PC-3 (cell line): ENCODE measurements around the gene POLR2M. TPM values are rescaled to one million over a fixed set of nuclear protein-coding genes. Genes with fewer than 3 reads are reported as not detected.

Experiments used
- ATAC-seq: fragments of 200-7000 bp; cut with Tn5 transposase; 2 replicates; pipeline ENCODE4 v1.9.1; 2020; ENCODE audit warnings: mild to moderate bottlenecking, moderate library complexity
- BruUV-seq: library from RNA; stranded (reverse); fragments of 400-500 nt; replicated peaks from 2 replicates; lab custom pipeline; 2021; lab: Mats Ljungman, UMichigan
- CTCF ChIA-PET: fragments of 300-600 bp; sonication (Branson Sonifier 250); formaldehyde crosslinking; loops from one replicate; lab custom pipeline; 2022; ENCODE audit warnings: antibody characterized with exemption; lab: Charles Lee
- POLR2A ChIA-PET: fragments of 300-600 bp; sonication (Branson Sonifier 250); formaldehyde crosslinking; loops from one replicate; lab custom pipeline; 2022; ENCODE audit warnings: antibody characterized with exemption; ENCODE audit not compliant: unreplicated experiment; lab: Charles Lee
- DNase-seq: peaks from one replicate; pipeline ENCODE4 v3.0.0-alpha.2; 2015
- H2AFZ ChIP-seq: fragments of 300-600 bp; sonication (generic); 2 replicates; pipeline ENCODE4 v1.6.0; 2016; ENCODE audit warnings: antibody characterized with exemption, low read length
- H3F3A ChIP-seq: fragments of 300-600 bp; sonication (generic); one replicate; pipeline ENCODE4 v1.6.0; 2017; ENCODE audit warnings: antibody characterized with exemption, low read length, control low read depth, mild to moderate bottlenecking; ENCODE audit not compliant: unreplicated experiment
- H3K27ac ChIP-seq: fragments of 300-600 bp; sonication (generic); 2 replicates; pipeline ENCODE4 v1.5.1; 2016; ENCODE audit warnings: mild to moderate bottlenecking, low read length
- H3K27me3 ChIP-seq: fragments of 300-600 bp; sonication (generic); 2 replicates; pipeline ENCODE4 v1.6.1; 2016; ENCODE audit warnings: low read length, mixed read lengths
- H3K36me3 ChIP-seq: fragments of 300-600 bp; sonication (generic); 2 replicates; pipeline ENCODE4 v1.6.1; 2016; ENCODE audit warnings: low read depth, mixed run types, low read length, mixed read lengths
- H3K4me1 ChIP-seq: fragments of 300-600 bp; sonication (generic); 2 replicates; pipeline ENCODE4 v1.5.1; 2016; ENCODE audit warnings: low read length; ENCODE audit not compliant: insufficient read depth
- H3K4me2 ChIP-seq: fragments of 300-600 bp; sonication (generic); 2 replicates; pipeline ENCODE4 v1.6.0; 2016; ENCODE audit warnings: low read length
- H3K4me3 ChIP-seq: fragments of 300-600 bp; sonication (generic); 2 replicates; pipeline ENCODE4 v1.5.1; 2016; ENCODE audit warnings: mild to moderate bottlenecking, low read length, mixed read lengths
- H3K79me2 ChIP-seq: fragments of 300-600 bp; sonication (generic); 2 replicates; pipeline ENCODE4 v1.6.1; 2017; ENCODE audit warnings: low read length, mixed read lengths
- H3K9ac ChIP-seq: fragments of 300-600 bp; sonication (generic); 2 replicates; pipeline ENCODE4 v1.6.0; 2016; ENCODE audit warnings: mild to moderate bottlenecking, low read length
- H3K9me2 ChIP-seq: fragments of 300-600 bp; sonication (generic); replicated peaks from 2 replicates; pipeline ENCODE4 v1.6.1; 2016; ENCODE audit warnings: mixed run types, low read length, mixed read lengths
- H3K9me3 ChIP-seq: fragments of 300-600 bp; sonication (generic); 2 replicates; pipeline ENCODE4 v1.6.1; 2016; ENCODE audit warnings: low read length, mixed read lengths
- H4K20me1 ChIP-seq: fragments of 300-600 bp; sonication (generic); 2 replicates; pipeline ENCODE4 v1.6.1; 2016; ENCODE audit warnings: low read length, mixed read lengths
- EZH2 ChIP-seq: fragments of 300-600 bp; sonication (generic); IDR thresholded peaks from one replicate; pipeline ENCODE4 v1.6.1; 2017; ENCODE audit warnings: antibody characterized with exemption, mild to moderate bottlenecking, low read length; ENCODE audit not compliant: unreplicated experiment
- EZH2phosphoT487 ChIP-seq: fragments of 300-600 bp; sonication (generic); IDR thresholded peaks from 2 replicates; pipeline ENCODE4 v1.6.1; 2018; ENCODE audit warnings: mild to moderate bottlenecking, antibody characterized with exemption, low read length, borderline replicate concordance
- intact Hi-C: fragments of 100-400 bp; cut with micrococcal nuclease; formaldehyde crosslinking; loops from 2 replicates; pipeline ENCODE4 v1.9.0; 2023
- total RNA-seq: library from RNA; depleted of rRNA; stranded (reverse); fragments of >200 nt; gene quantifications from 2 replicates; pipeline ENCODE4 v1.2.3, GENCODE V29; 2014
- TF ChIP-seq, protein P1 (sequence below): fragments of 300-600 bp; sonication (generic); conservative IDR thresholded peaks from 2 replicates; pipeline ENCODE4 v1.5.1; 2017; ENCODE audit warnings: antibody characterized with exemption, low read depth, mild to moderate bottlenecking, low read length

The POLR2M gene
- total RNA-seq, 1 experiment from 2014 or later: 487 TPM

DNA sequence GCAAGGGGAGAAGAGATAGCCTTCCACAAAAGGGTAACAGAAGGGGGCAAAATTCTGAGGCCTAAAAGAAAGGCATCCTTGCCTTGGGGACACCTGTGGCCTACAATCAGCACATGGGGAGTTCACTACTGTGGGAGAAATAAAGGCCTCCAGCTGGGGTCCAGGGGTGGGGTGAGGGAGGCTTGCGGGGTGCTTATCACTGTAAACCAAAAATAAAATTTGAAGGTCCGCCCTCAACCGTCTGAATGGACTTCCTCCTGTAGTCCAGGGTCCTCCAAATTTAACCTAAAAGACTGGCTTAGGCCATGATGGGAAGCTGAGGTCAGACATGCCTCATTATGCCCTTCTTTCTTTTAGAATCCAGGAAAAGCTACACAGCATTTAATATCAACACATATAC lies 2.1 kb upstream of the POLR2M start:
- Histone ChIP-seq H3K27ac (no peak overlapping the region), H3K9ac (no peak overlapping the region), H4K20me1 (peaks cover 7% of the 10 kb centered on the region; the same call in 1 of the 2 replicates), H3K27me3 (no peaks in the 10 kb centered on the region), H3K4me2 (no peak overlapping the region), H3F3A (no peaks in the 10 kb centered on the region), H3K9me2 (no peaks in the 10 kb centered on the region), H3K4me1 (peaks cover 31% of the 10 kb centered on the region), H3K4me3 (no peak overlapping the region), H3K79me2 (peaks cover 29% of the 10 kb centered on the region), H2AFZ (no peak overlapping the region), H3K36me3 (0 out of 2 replicates have a peak, but pooled peaks cover 4% of the 10 kb centered on the region), H3K9me3 (no peaks in the 10 kb centered on the region)
- intact Hi-C loops: no loop called here
- no peak for ATAC-seq
- no peak for TF ChIP-seq EZH2phosphoT487
- TF ChIP-seq, protein P1, sequence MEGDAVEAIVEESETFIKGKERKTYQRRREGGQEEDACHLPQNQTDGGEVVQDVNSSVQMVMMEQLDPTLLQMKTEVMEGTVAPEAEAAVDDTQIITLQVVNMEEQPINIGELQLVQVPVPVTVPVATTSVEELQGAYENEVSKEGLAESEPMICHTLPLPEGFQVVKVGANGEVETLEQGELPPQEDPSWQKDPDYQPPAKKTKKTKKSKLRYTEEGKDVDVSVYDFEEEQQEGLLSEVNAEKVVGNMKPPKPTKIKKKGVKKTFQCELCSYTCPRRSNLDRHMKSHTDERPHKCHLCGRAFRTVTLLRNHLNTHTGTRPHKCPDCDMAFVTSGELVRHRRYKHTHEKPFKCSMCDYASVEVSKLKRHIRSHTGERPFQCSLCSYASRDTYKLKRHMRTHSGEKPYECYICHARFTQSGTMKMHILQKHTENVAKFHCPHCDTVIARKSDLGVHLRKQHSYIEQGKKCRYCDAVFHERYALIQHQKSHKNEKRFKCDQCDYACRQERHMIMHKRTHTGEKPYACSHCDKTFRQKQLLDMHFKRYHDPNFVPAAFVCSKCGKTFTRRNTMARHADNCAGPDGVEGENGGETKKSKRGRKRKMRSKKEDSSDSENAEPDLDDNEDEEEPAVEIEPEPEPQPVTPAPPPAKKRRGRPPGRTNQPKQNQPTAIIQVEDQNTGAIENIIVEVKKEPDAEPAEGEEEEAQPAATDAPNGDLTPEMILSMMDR: no peak
- no peak for TF ChIP-seq EZH2
- DNase-seq: no peak
- CTCF ChIA-PET: no interaction called here
- BruUV-seq: no TSS peak
- POLR2A ChIA-PET: no interaction called here

DNA sequence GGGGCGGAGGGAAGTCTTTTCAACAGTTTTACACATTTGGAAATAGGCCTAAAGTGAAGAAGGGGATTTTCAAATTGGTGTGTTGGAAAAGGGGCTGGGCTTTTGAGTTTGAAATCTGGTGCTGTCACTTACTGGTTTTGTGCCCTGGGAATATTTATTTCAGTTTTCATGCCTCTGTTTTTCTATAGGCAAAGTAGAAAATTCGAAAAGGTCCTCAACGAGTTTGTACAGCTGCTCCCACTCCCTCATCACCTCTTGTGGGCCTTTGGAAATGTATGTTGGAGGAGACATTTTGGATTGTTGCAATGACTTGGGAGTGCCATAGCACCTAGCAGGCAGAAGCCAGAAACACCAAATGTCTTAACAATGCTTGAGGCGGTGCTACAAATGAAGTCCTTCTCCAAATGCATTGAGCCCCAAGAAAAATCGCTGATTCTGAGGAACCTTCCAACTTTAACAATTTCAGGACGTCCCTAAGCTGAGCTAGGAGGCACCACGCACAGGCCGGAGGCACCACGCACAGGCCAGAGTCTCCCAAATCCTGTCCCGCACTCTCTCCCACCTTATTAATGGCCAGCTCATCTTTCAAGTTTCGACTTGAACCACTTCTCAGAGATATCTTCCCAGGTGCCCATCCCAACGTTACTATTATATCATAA lies 639 bp upstream of the POLR2M start:
- peaks cover 7% of the 10 kb centered on the region; the same call in 1 of the 2 replicates for H4K20me1 ChIP-seq
- no peaks in the 10 kb centered on the region for H3F3A ChIP-seq
- intact Hi-C loops: loop anchor here (2.0 kb wide), 2 partner anchors 39 to 145 kb away; no protein-coding TSS in a partner anchor
- H2AFZ ChIP-seq: peak overlapping the region; percentile 79
- no peaks in the 10 kb centered on the region for H3K9me2 ChIP-seq
- TF ChIP-seq EZH2: no peak
- no peak for TF ChIP-seq EZH2phosphoT487
- TF ChIP-seq, protein P1: no peak
- H3K79me2 ChIP-seq: peaks cover 37% of the 10 kb centered on the region
- H3K27ac ChIP-seq: peak overlapping the region; percentile 74
- peak overlapping the region; percentile 98; the same call in 1 of the 2 replicates for H3K9ac ChIP-seq
- CTCF ChIA-PET: interaction anchor here (0.6 to 0.7 kb wide), 2 partner anchors 772 to 1986 kb away, joined by 3 to 8 read pairs; no protein-coding TSS in a partner anchor
- peaks cover 12% of the 10 kb centered on the region; the same call in 1 of the 2 replicates for H3K36me3 ChIP-seq
- H3K27me3 ChIP-seq: no peaks in the 10 kb centered on the region
- DNase-seq: no peak
- BruUV-seq: TSS peak; percentile 79
- ATAC-seq: no peak
- POLR2A ChIA-PET: no interaction called here
- no peaks in the 10 kb centered on the region for H3K9me3 ChIP-seq
- peak overlapping the region; percentile 96 for H3K4me2 ChIP-seq
- H3K4me3 ChIP-seq: peak overlapping the region; percentile 94
- peaks cover 31% of the 10 kb centered on the region for H3K4me1 ChIP-seq

DNA sequence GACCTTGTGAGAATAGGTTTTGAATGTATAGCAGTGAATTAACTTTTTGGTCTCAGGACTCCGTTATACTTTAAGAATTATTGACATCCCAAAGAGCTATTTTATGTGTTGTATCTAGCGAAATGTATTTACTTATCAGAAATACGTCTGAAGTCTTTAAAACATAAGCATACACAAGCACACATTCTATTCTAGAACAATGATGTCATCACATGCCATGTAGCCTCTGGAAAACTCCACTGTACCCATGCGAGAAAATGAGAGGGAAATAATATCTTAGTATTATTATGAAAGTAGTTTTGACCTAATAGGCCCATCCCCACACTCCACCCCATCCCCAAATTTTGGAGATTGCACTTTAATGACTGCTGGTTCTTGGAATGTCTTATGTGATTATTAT lies 1.5 kb downstream of the POLR2M start:
- Histone ChIP-seq H4K20me1 (peaks cover 7% of the 10 kb centered on the region; the same call in 1 of the 2 replicates), H3K9me2 (no peaks in the 10 kb centered on the region), H3K4me1 (peaks cover 26% of the 10 kb centered on the region), H3K4me2 (peak overlapping the region; percentile 96), H2AFZ (no peak overlapping the region), H3F3A (no peaks in the 10 kb centered on the region), H3K36me3 (peaks cover 20% of the 10 kb centered on the region), H3K79me2 (peaks cover 37% of the 10 kb centered on the region), H3K4me3 (peak overlapping the region; percentile 94), H3K9ac (peak overlapping the region; percentile 98), H3K27me3 (no peaks in the 10 kb centered on the region), H3K27ac (no peak overlapping the region), H3K9me3 (no peaks in the 10 kb centered on the region)
- TF ChIP-seq, protein P1: no peak
- TF ChIP-seq EZH2 (no peak), EZH2phosphoT487 (no peak)
- intact Hi-C loops: no loop called here
- ChIA-PET CTCF (no interaction called here), POLR2A (interaction anchor here (0.6 kb wide), 1 partner anchor 1462 kb away, joined by 6 read pairs; no protein-coding TSS in a partner anchor)
- no peak for DNase-seq
- ATAC-seq: no peak
- BruUV-seq: no TSS peak
